MM.1S (cell line): ENCODE measurements around the gene OR1S1.
"Not testable (repeated sequence)": the region's sequence is repeated elsewhere in the genome, so short reads cannot be mapped to it uniquely, and the experiment has no call there.

Source experiments
- DNase-seq: peaks from one replicate; pipeline ENCODE4 v3.0.0-alpha.2; 2015
- H2AFZ ChIP-seq: fragments of 300-600 bp; sonication (generic); 2 replicates; pipeline ENCODE4 v1.6.0; 2016; ENCODE audit warnings: antibody characterized with exemption, low read length
- H3F3A ChIP-seq: fragments of 300-600 bp; sonication (generic); 2 replicates; pipeline ENCODE4 v1.6.1; 2016; ENCODE audit warnings: mild to moderate bottlenecking, antibody characterized with exemption, low read length, moderate library complexity, mixed read lengths; ENCODE audit not compliant: insufficient read depth
- H3K27ac ChIP-seq: fragments of 300-600 bp; sonication (generic); 2 replicates; pipeline ENCODE4 v1.5.1; 2016; ENCODE audit warnings: mild to moderate bottlenecking, low read length
- H3K27me3 ChIP-seq: fragments of 300-600 bp; sonication (generic); replicated peaks from 2 replicates; pipeline ENCODE4 v1.6.0; 2016; ENCODE audit warnings: low read length; ENCODE audit not compliant: insufficient read depth
- H3K36me3 ChIP-seq: fragments of 300-600 bp; sonication (generic); replicated peaks from 2 replicates; pipeline ENCODE4 v1.6.1; 2016; ENCODE audit warnings: mild to moderate bottlenecking, low read length, mixed read lengths; ENCODE audit not compliant: insufficient read depth
- H3K4me1 ChIP-seq: fragments of 300-600 bp; sonication (generic); 2 replicates; pipeline ENCODE4 v1.6.1; 2016; ENCODE audit warnings: low read length, mixed read lengths
- H3K4me2 ChIP-seq: fragments of 300-600 bp; sonication (generic); 2 replicates; pipeline ENCODE4 v1.6.0; 2016; ENCODE audit warnings: low read depth, low read length
- H3K4me3 ChIP-seq: fragments of 300-600 bp; sonication (generic); 2 replicates; pipeline ENCODE4 v1.5.1; 2016; ENCODE audit warnings: low read length, mixed read lengths
- H3K79me2 ChIP-seq: fragments of 300-600 bp; sonication (generic); 2 replicates; pipeline ENCODE4 v1.6.1; 2016; ENCODE audit warnings: mixed run types, low read length, mixed read lengths
- H3K9ac ChIP-seq: fragments of 300-600 bp; sonication (generic); 2 replicates; pipeline ENCODE4 v1.6.1; 2016; ENCODE audit warnings: low read length, mixed read lengths
- H3K9me2 ChIP-seq: fragments of 300-600 bp; sonication (generic); replicated peaks from 2 replicates; pipeline ENCODE4 v1.6.1; 2016; ENCODE audit warnings: mild to moderate bottlenecking, low read length, mixed read lengths; ENCODE audit not compliant: insufficient read depth
- H3K9me3 ChIP-seq: fragments of 300-600 bp; sonication (generic); replicated peaks from 2 replicates; pipeline ENCODE4 v1.6.1; 2016; ENCODE audit warnings: mild to moderate bottlenecking, low read length, mixed read lengths; ENCODE audit not compliant: insufficient read depth
- H4K20me1 ChIP-seq: fragments of 300-600 bp; sonication (generic); 2 replicates; pipeline ENCODE4 v1.6.1; 2016; ENCODE audit warnings: mild to moderate bottlenecking, low read length, moderate library complexity, mixed read lengths; ENCODE audit not compliant: insufficient read depth
- CTCF ChIP-seq: fragments of 300-600 bp; sonication (generic); IDR thresholded peaks from 2 replicates; pipeline ENCODE4 v1.5.1; 2016; ENCODE audit warnings: antibody characterized with exemption, low read length, mixed read lengths
- EZH2 ChIP-seq: fragments of 300-600 bp; sonication (generic); optimal IDR thresholded peaks from 2 replicates; pipeline ENCODE3; 2017; ENCODE audit warnings: low read depth, mild to moderate bottlenecking, antibody characterized with exemption, low read length, mixed read lengths
- EZH2phosphoT487 ChIP-seq: fragments of 300-600 bp; sonication (generic); IDR thresholded peaks from 2 replicates; pipeline ENCODE4 v1.6.1; 2018; ENCODE audit warnings: antibody characterized with exemption, low read length

Gene OR1S1

DNA sequence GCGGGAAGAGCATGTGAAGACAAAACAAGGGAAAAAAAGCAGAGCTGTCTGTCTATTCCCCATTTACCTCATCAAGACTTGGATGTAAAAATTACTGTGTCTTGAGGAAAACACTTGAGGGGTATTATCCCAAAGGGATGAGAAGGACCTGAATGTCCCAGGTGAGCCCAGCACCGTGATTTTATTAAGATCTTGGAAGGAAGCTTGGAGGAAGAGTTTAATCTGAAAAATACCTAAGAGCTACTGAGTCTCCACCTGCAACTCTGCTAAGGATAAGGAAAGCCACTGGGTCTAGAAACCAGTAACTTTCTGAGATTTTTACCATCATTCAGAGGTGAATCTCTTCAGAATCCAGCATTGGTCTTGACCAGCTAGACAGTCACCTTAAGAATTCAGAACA lies at the start of gene OR1S1:
TSS of gene OR1S1 (plus strand) at position 301 of the 400 bp plus-strand sequence.
- not testable (repeated sequence) for H3K79me2 ChIP-seq, H3K36me3 ChIP-seq, H3K4me1 ChIP-seq, H3F3A ChIP-seq, H3K27ac ChIP-seq, H2AFZ ChIP-seq, H3K9ac ChIP-seq, H3K27me3 ChIP-seq, DNase-seq, H3K9me3 ChIP-seq, H3K4me3 ChIP-seq, H3K9me2 ChIP-seq, H4K20me1 ChIP-seq, H3K4me2 ChIP-seq

- H4K20me1 ChIP-seq, result no peaks in the 10 kb centered on the region
- no peak for DNase-seq
Observed at GRCh38 chr11:58164389-58164788, 48.1 kb upstream of the OR1S1 start.

DNA sequence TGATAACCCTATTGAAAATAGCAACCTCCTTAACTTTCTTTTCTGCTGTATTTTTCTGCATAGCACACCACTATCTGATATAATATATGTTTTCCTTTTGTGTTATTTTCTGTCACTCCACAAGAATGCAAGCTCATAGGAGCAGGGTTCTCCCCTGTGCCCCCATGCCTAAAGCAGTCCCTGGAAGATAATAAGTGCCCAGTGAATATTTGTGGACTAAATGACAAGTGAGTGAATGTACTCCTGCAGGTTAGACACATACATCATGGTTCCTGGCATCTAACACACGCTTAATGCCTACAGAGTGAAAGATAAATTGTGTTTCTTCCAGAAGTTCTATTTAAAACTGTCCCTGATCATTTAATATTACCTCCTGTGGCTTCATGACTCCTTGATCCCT lies 47.5 kb upstream of the OR1S1 start:
- H3K4me1 ChIP-seq, result no peaks in the 10 kb centered on the region
- no peaks in the 10 kb centered on the region for H3K27me3 ChIP-seq
- H3K79me2 ChIP-seq, result no peaks in the 10 kb centered on the region
- no peak overlapping the region for H3K27ac ChIP-seq
- no peak overlapping the region for H3K9ac ChIP-seq
- no peaks in the 10 kb centered on the region for H3K9me3 ChIP-seq
- no peak for DNase-seq
- no peaks in the 10 kb centered on the region for H4K20me1 ChIP-seq
- H3F3A ChIP-seq, result no peaks in the 10 kb centered on the region
- H2AFZ ChIP-seq, result no peak overlapping the region
- TF ChIP-seq EZH2, result no peak
- H3K9me2 ChIP-seq, result no peaks in the 10 kb centered on the region
- no peak overlapping the region for H3K4me2 ChIP-seq
- no peaks in the 10 kb centered on the region for H3K36me3 ChIP-seq
- H3K4me3 ChIP-seq, result no peak overlapping the region

More at GRCh38 chr11:58164389-58164788, 48.1 kb upstream of the OR1S1 start:
- H3K4me1 ChIP-seq, result no peaks in the 10 kb centered on the region
- H3K79me2 ChIP-seq, result no peaks in the 10 kb centered on the region
- H2AFZ ChIP-seq, result no peak overlapping the region
- H3F3A ChIP-seq, result no peaks in the 10 kb centered on the region
- H3K4me3 ChIP-seq, result no peak overlapping the region
- H3K9me2 ChIP-seq, result no peaks in the 10 kb centered on the region
- H3K36me3 ChIP-seq, result no peaks in the 10 kb centered on the region
- H3K4me2 ChIP-seq, result no peak overlapping the region
- H3K27me3 ChIP-seq, result no peaks in the 10 kb centered on the region
- H3K9ac ChIP-seq, result no peak overlapping the region
- TF ChIP-seq EZH2 (no peak), CTCF (no peak), EZH2phosphoT487 (no peak)
- H3K27ac ChIP-seq, result no peak overlapping the region
- H3K9me3 ChIP-seq, result no peaks in the 10 kb centered on the region

- TF ChIP-seq CTCF, result no peak
- no peak for TF ChIP-seq EZH2
- no peak for TF ChIP-seq EZH2phosphoT487
- no peak overlapping the region for H3K9ac ChIP-seq
- no peaks in the 10 kb centered on the region for H3K9me2 ChIP-seq
- no peak overlapping the region for H2AFZ ChIP-seq
- no peaks in the 10 kb centered on the region for H4K20me1 ChIP-seq
- H3K4me2 ChIP-seq, result no peak overlapping the region
- no peaks in the 10 kb centered on the region for H3K9me3 ChIP-seq
- H3F3A ChIP-seq, result no peaks in the 10 kb centered on the region
- H3K27me3 ChIP-seq, result no peaks in the 10 kb centered on the region
- no peak for DNase-seq
- no peak overlapping the region for H3K27ac ChIP-seq
- no peak overlapping the region for H3K4me3 ChIP-seq
- no peaks in the 10 kb centered on the region for H3K4me1 ChIP-seq
- no peaks in the 10 kb centered on the region for H3K36me3 ChIP-seq
- H3K79me2 ChIP-seq, result no peaks in the 10 kb centered on the region
Observed at GRCh38 chr11:58165504-58166106, 46.9 kb upstream of the OR1S1 start.
